GM21423 (cell line): ENCODE data around the gene ATG16L1.

ENCODE experiments used
- ATAC-seq: cut with Tn5 transposase; IDR thresholded peaks from one replicate; pipeline ENCODE4 v1.9.1; 2021; ENCODE audit warnings: mild to moderate bottlenecking, moderate library complexity; ENCODE audit not compliant: unreplicated experiment

Gene ATG16L1

GRCh38 chr2:233251306-233252116 lies at the start of gene ATG16L1:
Gene ATG16L1 (plus strand): TSS chr2:233251673. CDS start chr2:233251828, 155 bp downstream.
- ATAC-seq: peak; percentile 96

GRCh38 chr2:233202531-233202944 lies 48.9 kb upstream of the ATG16L1 start:
- no peak for ATAC-seq

- ATAC-seq: no peak
Measured at GRCh38 chr2:233203060-233203459, 48.4 kb upstream of the ATG16L1 start.

GRCh38 chr2:233204286-233204936 lies 47.1 kb upstream of the ATG16L1 start:
- no peak for ATAC-seq

GRCh38 chr2:233208382-233209116 lies 42.9 kb upstream of the ATG16L1 start:
- ATAC-seq: no peak

- ATAC-seq: no peak
Measured at GRCh38 chr2:233209117-233209532, 42.3 kb upstream of the ATG16L1 start.

GRCh38 chr2:233209533-233210171 lies 41.8 kb upstream of the ATG16L1 start:
- no peak for ATAC-seq

GRCh38 chr2:233210281-233210680 lies 41.2 kb upstream of the ATG16L1 start:
- no peak for ATAC-seq

- no peak for ATAC-seq
Measured at GRCh38 chr2:233210843-233211547, 40.5 kb upstream of the ATG16L1 start.

GRCh38 chr2:233211548-233211895 lies 40.0 kb upstream of the ATG16L1 start:
- ATAC-seq: no peak

- ATAC-seq: no peak
Measured at GRCh38 chr2:233213011-233213410, 38.5 kb upstream of the ATG16L1 start.

- ATAC-seq: no peak
Measured at GRCh38 chr2:233213975-233214374, 37.5 kb upstream of the ATG16L1 start.

GRCh38 chr2:233217892-233218377 lies 33.5 kb upstream of the ATG16L1 start:
- ATAC-seq: no peak

- no peak for ATAC-seq
Measured at GRCh38 chr2:233218836-233219235, 32.6 kb upstream of the ATG16L1 start.

GRCh38 chr2:233219848-233220247 lies 31.6 kb upstream of the ATG16L1 start:
- ATAC-seq: no peak

- ATAC-seq: no peak
Measured at GRCh38 chr2:233221378-233222063, 30.0 kb upstream of the ATG16L1 start.

- ATAC-seq: peak; percentile 77
Measured at GRCh38 chr2:233223059-233223894, 28.2 kb upstream of the ATG16L1 start.

- ATAC-seq: no peak
Measured at GRCh38 chr2:233225230-233226068, 26.0 kb upstream of the ATG16L1 start.
